ENCODE data around the gene COG5. TPM values are rescaled to one million over a fixed set of nuclear protein-coding genes. Genes with fewer than 3 reads are reported as not detected.

Gene COG5
- polyA plus RNA-seq, 1 of the 3 experiments (the other 2 are of a cell fraction), result 21.2 TPM

GRCh38 chr7:107201795-107202450 is 361.8 kb downstream of the COG5 start:
- POLR2A ChIA-PET, result interaction anchor here (0.7 kb wide), 1 partner anchor 33 kb away, joined by 3 read pairs; no protein-coding TSS in a partner anchor
- WGBS (ENCODE audit: low lambda C conversion rate), result 80% methylated on average over 4 of the region's 4 CpGs
- H3K9me3 ChIP-seq, result no peaks in the 10 kb centered on the region
- no peak overlapping the region for H3K4me3 ChIP-seq (ENCODE audit: low read depth in 2 of 2, low read length in 1 of 2)
- no peak overlapping the region for H3K4me2 ChIP-seq
- H3K36me3 ChIP-seq (replicated peaks in 1 of 2; ENCODE audit: control insufficient read depth in 1 of 2, insufficient read depth in 2 of 2, low read length in 1 of 2), result peaks cover 85 to 89% of the 10 kb centered on the region in 2 experiments
- no peaks in the 10 kb centered on the region; a peak in 1 of 4 replicates for H3K4me1 ChIP-seq (ENCODE audit: control insufficient read depth in 1 of 2, insufficient read depth in 2 of 2, low read depth in 1 of 2, low read length in 1 of 2)
- no peaks in the 10 kb centered on the region for H3K79me2 ChIP-seq (ENCODE audit: insufficient read depth)
- H2AFZ ChIP-seq (ENCODE audit: low read depth), result no peak overlapping the region
- H3K27me3 ChIP-seq (ENCODE audit: insufficient read depth), result no peaks in the 10 kb centered on the region
- DNase-seq, result peak; percentile 64
- TF ChIP-seq CTCF (IDR thresholded peaks at IDR 0.05), result peak; percentile 72
- TF ChIP-seq GABPA (IDR thresholded peaks at IDR 0.05; ENCODE audit: low read depth), result no peak
- TF ChIP-seq SMC3 (IDR thresholded peaks at IDR 0.05; ENCODE audit: low read depth, low read length), result peak; percentile 82
- TF ChIP-seq POLR2AphosphoS5 (IDR thresholded peaks at IDR 0.05; ENCODE audit: low read depth, low read length), result 0 out of 2 replicates have a peak, but pooled peaks have one; percentile 21
- TF ChIP-seq JUND (IDR thresholded peaks at IDR 0.05), result no peak
- peak; percentile 89 for TF ChIP-seq RAD21 (IDR thresholded peaks at IDR 0.05; ENCODE audit: low read length)
- CTCF ChIA-PET, result interaction anchor here (0.6 to 6.3 kb wide), 25 partner anchors 8 to 673 kb away, joined by 3 to 28 read pairs (median 3); partner anchors contain the start of genes CBLL1, COG5 and DUS4L
- H3K9ac ChIP-seq, result no peak overlapping the region
- 0 out of 4 replicates have a peak overlapping the region, but pooled peaks of 1 of the 2 experiments have one; percentile 34 for H3K27ac ChIP-seq (ENCODE audit: low read depth in 2 of 2, low read length in 1 of 2)
- no peaks in the 10 kb centered on the region for H3K9me2 ChIP-seq
- H4K20me1 ChIP-seq (ENCODE audit: insufficient read depth), result no peaks in the 10 kb centered on the region
- H3F3A ChIP-seq (replicated peaks; ENCODE audit: insufficient read depth), result peaks cover 15% of the 10 kb centered on the region

GRCh38 chr7:107196834-107197610 is 366.7 kb downstream of the COG5 start:
- ChIA-PET CTCF (interaction anchor here (1.1 to 1.2 kb wide), 2 partner anchors 11 to 17 kb away, joined by 3 read pairs; no protein-coding TSS in a partner anchor), POLR2A (no interaction called here)
- no peaks in the 10 kb centered on the region for H3K9me3 ChIP-seq
- no peak overlapping the region for H3K4me2 ChIP-seq
- H3K9me2 ChIP-seq, result no peaks in the 10 kb centered on the region
- peaks cover 21% of the 10 kb centered on the region for H3F3A ChIP-seq (replicated peaks; ENCODE audit: insufficient read depth)
- no peaks in the 10 kb centered on the region for H3K27me3 ChIP-seq (ENCODE audit: insufficient read depth)
- DNase-seq, result no peak
- H3K79me2 ChIP-seq (ENCODE audit: insufficient read depth), result no peaks in the 10 kb centered on the region
- no peak overlapping the region for H3K4me3 ChIP-seq (ENCODE audit: low read depth in 2 of 2, low read length in 1 of 2)
- H3K4me1 ChIP-seq (ENCODE audit: control insufficient read depth in 1 of 2, insufficient read depth in 2 of 2, low read depth in 1 of 2, low read length in 1 of 2), result no peaks in the 10 kb centered on the region
- peaks cover 64 to 80% of the 10 kb centered on the region in 2 experiments for H3K36me3 ChIP-seq (replicated peaks in 1 of 2; ENCODE audit: control insufficient read depth in 1 of 2, insufficient read depth in 2 of 2, low read length in 1 of 2)
- no peak overlapping the region for H3K9ac ChIP-seq
- TF ChIP-seq USF2 (IDR thresholded peaks at IDR 0.05; ENCODE audit: borderline replicate concordance, low read depth, low read length), result no peak
- no peak for TF ChIP-seq RXRA (IDR thresholded peaks at IDR 0.05; ENCODE audit: borderline replicate concordance, low read depth)
- no peak for TF ChIP-seq IRF3 (IDR thresholded peaks at IDR 0.05; ENCODE audit: low read depth, low read length)
- no peak for TF ChIP-seq MEF2A (IDR thresholded peaks at IDR 0.05; ENCODE audit: borderline replicate concordance, low read depth)
- no peak for TF ChIP-seq FOSL2 (IDR thresholded peaks at IDR 0.05; ENCODE audit: borderline replicate concordance, low read depth)
- TF ChIP-seq SIN3A (IDR thresholded peaks at IDR 0.05; ENCODE audit: borderline replicate concordance, low read depth, low read length), result no peak
- TF ChIP-seq YY1 (IDR thresholded peaks at IDR 0.05; ENCODE audit: low read depth), result no peak
- TF ChIP-seq CTCF (IDR thresholded peaks at IDR 0.05), result no peak
- no peak for TF ChIP-seq FOXJ3 (CRISPR knock-in tag; IDR thresholded peaks at IDR 0.05)
- TF ChIP-seq USF1 (IDR thresholded peaks at IDR 0.05; ENCODE audit: borderline replicate concordance, low read depth), result no peak
- TF ChIP-seq SMC3 (IDR thresholded peaks at IDR 0.05; ENCODE audit: low read depth, low read length), result no peak
- no peak for TF ChIP-seq EZH2phosphoT487 (IDR thresholded peaks at IDR 0.05; ENCODE audit: borderline replicate concordance, low read depth)
- H4K20me1 ChIP-seq (ENCODE audit: insufficient read depth), result no peaks in the 10 kb centered on the region
- no peak overlapping the region for H2AFZ ChIP-seq (ENCODE audit: low read depth)
- WGBS (ENCODE audit: low lambda C conversion rate), result 95% methylated on average over 10 of the region's 10 CpGs
- H3K27ac ChIP-seq (ENCODE audit: low read depth in 2 of 2, low read length in 1 of 2), result no peak overlapping the region

Measured in SK-N-SH (cell line).